Ectodermal cell (in vitro differentiated cells): ENCODE measurements around the gene TBCCD1.

Source experiments
- H3K27ac ChIP-seq: 2 replicates; pipeline ENCODE4 v1.7.0; 2013; ENCODE audit warnings: mild to moderate bottlenecking, low read depth, low read length; ENCODE audit not compliant: insufficient read depth, poor library complexity, severe bottlenecking
- H3K27me3 ChIP-seq: 2 replicates; pipeline ENCODE4 v1.7.0; 2013; ENCODE audit warnings: mild to moderate bottlenecking, low read length; ENCODE audit not compliant: insufficient read depth, control insufficient read depth, poor library complexity, severe bottlenecking
- H3K36me3 ChIP-seq: one replicate; pipeline ENCODE4 v1.7.0; 2013; ENCODE audit warnings: low read length; ENCODE audit not compliant: control insufficient read depth, insufficient read depth
- H3K4me1 ChIP-seq: one replicate; pipeline ENCODE4 v1.7.0; 2013; ENCODE audit warnings: low read length; ENCODE audit not compliant: control insufficient read depth, insufficient read depth
- H3K4me3 ChIP-seq: 2 replicates; pipeline ENCODE4 v1.7.0; 2013; ENCODE audit warnings: low read depth, low read length, control low read depth; ENCODE audit not compliant: insufficient read depth
- H3K9me3 ChIP-seq: 2 replicates; pipeline ENCODE4 v1.7.0; 2013; ENCODE audit warnings: mild to moderate bottlenecking, low read length, moderate library complexity; ENCODE audit not compliant: control insufficient read depth
- WGBS, 2 experiments: methylation state at CpG; one replicate each; pipeline ENCODE4 v1.1.7; 2013; ENCODE audit warnings: missing lambda C conversion rate in 2 of 2; 5-methylcytosine and 5-hydroxymethylcytosine counted together

The TBCCD1 gene

GRCh38 chr3:186605561-186606545 lies 38.7 kb upstream of the TBCCD1 start:
- no peaks in the 10 kb centered on the region for H3K9me3 ChIP-seq
- no peaks in the 10 kb centered on the region for H3K4me1 ChIP-seq
- H3K27me3 ChIP-seq = no peaks in the 10 kb centered on the region
- no peaks in the 10 kb centered on the region for H3K36me3 ChIP-seq
- WGBS, 2 experiments = 94 to 95% methylated on average over 5 of the region's 5 CpGs
- H3K27ac ChIP-seq = no peak overlapping the region
- H3K4me3 ChIP-seq = no peak overlapping the region

GRCh38 chr3:186605078-186605477 lies 37.9 kb upstream of the TBCCD1 start:
- Histone ChIP-seq H3K36me3 (no peaks in the 10 kb centered on the region), H3K4me1 (no peaks in the 10 kb centered on the region), H3K27me3 (no peaks in the 10 kb centered on the region), H3K9me3 (no peaks in the 10 kb centered on the region), H3K27ac (no peak overlapping the region), H3K4me3 (no peak overlapping the region)

- no peak overlapping the region for H3K27ac ChIP-seq
- H3K9me3 ChIP-seq = no peaks in the 10 kb centered on the region
- no peaks in the 10 kb centered on the region for H3K4me1 ChIP-seq
- no peaks in the 10 kb centered on the region for H3K27me3 ChIP-seq
- 95% methylated on average over 7 of the region's 7 CpGs for WGBS, 2 experiments
- no peak overlapping the region for H3K4me3 ChIP-seq
- no peaks in the 10 kb centered on the region for H3K36me3 ChIP-seq
Observed at GRCh38 chr3:186603159-186603558, 36.0 kb upstream of the TBCCD1 start.

GRCh38 chr3:186600896-186601295 lies 33.8 kb upstream of the TBCCD1 start:
- WGBS, 2 experiments = 86 to 87% methylated on average over 3 of the region's 3 CpGs
- Histone ChIP-seq H3K27me3 (no peaks in the 10 kb centered on the region), H3K36me3 (no peaks in the 10 kb centered on the region), H3K27ac (no peak overlapping the region), H3K4me1 (no peaks in the 10 kb centered on the region), H3K9me3 (no peaks in the 10 kb centered on the region), H3K4me3 (no peak overlapping the region)

GRCh38 chr3:186599785-186600166 lies 32.6 kb upstream of the TBCCD1 start:
- no peak overlapping the region for H3K27ac ChIP-seq

GRCh38 chr3:186599142-186599784 lies 32.1 kb upstream of the TBCCD1 start:
- Histone ChIP-seq H3K27ac (no peak overlapping the region), H3K4me3 (no peak overlapping the region), H3K4me1 (no peaks in the 10 kb centered on the region), H3K9me3 (no peaks in the 10 kb centered on the region), H3K27me3 (no peaks in the 10 kb centered on the region), H3K36me3 (no peaks in the 10 kb centered on the region)
- WGBS, 2 experiments = 84 to 86% methylated on average over 12 of the region's 12 CpGs

More at GRCh38 chr3:186599785-186600166, 32.6 kb upstream of the TBCCD1 start:
- Histone ChIP-seq H3K9me3 (no peaks in the 10 kb centered on the region), H3K27me3 (no peaks in the 10 kb centered on the region), H3K4me1 (no peaks in the 10 kb centered on the region), H3K4me3 (no peak overlapping the region), H3K36me3 (no peaks in the 10 kb centered on the region)
- WGBS, 2 experiments = 90 to 92% methylated on average over 2 of the region's 2 CpGs

- no peak overlapping the region for H3K4me3 ChIP-seq
- WGBS, 2 experiments = 89 to 95% methylated on average over 4 of the region's 4 CpGs
Observed at GRCh38 chr3:186598794-186599141, 31.6 kb upstream of the TBCCD1 start.

GRCh38 chr3:186598108-186598784 lies 31.1 kb upstream of the TBCCD1 start:
- Histone ChIP-seq H3K27me3 (no peaks in the 10 kb centered on the region), H3K36me3 (no peaks in the 10 kb centered on the region), H3K4me3 (no peak overlapping the region), H3K4me1 (no peaks in the 10 kb centered on the region), H3K27ac (no peak overlapping the region), H3K9me3 (no peaks in the 10 kb centered on the region)
- WGBS, 2 experiments = 90 to 92% methylated on average over 11 of the region's 11 CpGs

More at GRCh38 chr3:186598794-186599141, 31.6 kb upstream of the TBCCD1 start:
- H3K9me3 ChIP-seq = no peaks in the 10 kb centered on the region
- H3K27me3 ChIP-seq = no peaks in the 10 kb centered on the region
- no peaks in the 10 kb centered on the region for H3K36me3 ChIP-seq
- no peaks in the 10 kb centered on the region for H3K4me1 ChIP-seq
- no peak overlapping the region for H3K27ac ChIP-seq

GRCh38 chr3:186596568-186597287 lies 29.6 kb upstream of the TBCCD1 start:
- Histone ChIP-seq H3K4me1 (no peaks in the 10 kb centered on the region), H3K4me3 (no peak overlapping the region), H3K27me3 (no peaks in the 10 kb centered on the region), H3K9me3 (no peaks in the 10 kb centered on the region), H3K36me3 (no peaks in the 10 kb centered on the region), H3K27ac (no peak overlapping the region)
- 67 to 68% methylated on average over 14 of the region's 17 CpGs for WGBS, 2 experiments
